Measurements from ENCODE around the gene SDCBP2.

Gene SDCBP2

DNA sequence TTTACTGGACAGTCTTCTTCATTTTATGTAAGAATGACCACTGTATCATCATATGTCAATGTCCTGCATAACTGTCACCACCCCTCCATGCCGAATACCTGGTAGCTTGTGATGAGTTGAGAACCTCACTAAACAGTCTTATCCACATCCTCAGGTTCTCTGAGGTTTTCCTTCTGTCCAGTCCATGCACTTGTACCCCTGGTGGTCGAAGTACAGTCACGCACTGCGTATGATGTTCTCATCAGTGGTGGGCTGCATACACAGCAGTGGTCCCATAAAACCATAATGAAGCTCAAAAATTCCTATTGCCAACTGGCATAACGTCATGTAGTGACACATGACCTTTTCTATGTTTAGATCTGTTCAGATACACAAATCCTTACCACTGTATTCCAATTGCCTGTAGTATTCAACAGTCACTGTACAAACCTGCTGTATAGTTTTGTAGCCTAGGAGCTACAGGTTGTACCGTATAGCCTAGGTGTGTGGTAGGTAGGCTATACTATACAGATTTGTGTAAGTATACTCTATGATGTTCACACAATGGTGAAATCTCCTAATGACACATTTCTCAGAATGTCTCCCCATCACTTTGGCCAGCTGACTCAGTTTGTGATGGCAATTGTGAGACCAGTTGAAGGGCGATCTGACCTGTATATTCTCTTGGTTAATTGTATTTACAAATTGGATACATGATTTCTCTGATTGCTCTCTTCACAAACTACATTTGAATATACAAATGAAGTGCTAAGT is 31.3 kb upstream of the SDCBP2 start:
- DNase-seq (ENCODE audit: low read depth), result no peak

- peak; percentile 71 for DNase-seq (ENCODE audit: low read depth)
Observed at GRCh38 chr20:1357921-1358671, 29.2 kb upstream of the SDCBP2 start.

DNA sequence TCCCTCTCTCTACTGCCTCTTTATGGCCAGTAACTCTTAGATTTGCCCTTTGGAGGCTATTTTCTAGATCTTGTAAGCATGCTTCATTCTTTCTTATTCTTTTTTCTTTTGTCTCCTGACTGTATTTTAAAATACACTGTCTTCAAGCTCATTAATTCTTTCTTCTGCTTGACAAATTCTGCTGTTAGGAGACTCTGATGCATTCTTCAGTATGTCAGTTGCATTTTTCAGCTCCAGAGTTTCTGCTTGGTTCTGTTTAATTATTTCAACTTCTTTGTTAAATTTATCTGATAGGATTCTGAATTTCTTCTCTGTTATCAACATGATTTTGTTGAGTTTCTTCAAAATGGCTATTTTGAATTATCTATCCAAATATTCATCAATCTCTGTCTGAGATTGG is 25.0 kb upstream of the SDCBP2 start:
- DNase-seq (ENCODE audit: low read depth), result no peak

DNA sequence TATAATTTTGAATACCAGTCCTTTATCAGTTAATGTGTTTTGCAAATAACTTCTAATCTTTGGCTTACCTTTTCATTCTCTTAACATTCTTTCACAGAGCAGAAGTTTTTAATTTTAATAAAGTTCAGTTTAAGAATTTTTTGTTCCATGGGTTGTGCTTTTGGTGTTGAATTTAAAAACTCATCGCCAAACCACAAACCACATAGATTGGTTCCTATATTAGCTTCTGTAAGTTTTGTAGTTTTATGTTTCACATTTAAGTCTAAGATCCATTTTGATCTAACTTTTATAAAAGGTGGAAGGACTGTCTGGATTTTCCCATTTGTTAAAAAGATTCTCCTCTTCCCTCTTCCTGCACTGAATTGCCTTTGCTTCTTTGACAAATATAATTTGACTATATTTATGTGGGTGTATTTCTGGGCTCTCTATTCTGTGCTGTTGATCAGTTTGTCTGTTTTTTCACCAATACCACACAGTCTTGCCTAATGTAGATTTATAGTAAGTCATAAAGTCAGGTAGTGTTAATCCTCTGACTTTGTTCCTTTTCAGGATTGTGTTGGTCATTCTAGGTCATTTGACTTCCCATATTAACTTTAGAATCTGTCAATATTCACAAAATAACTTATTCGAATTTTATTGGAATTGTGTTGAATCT is 17.5 kb upstream of the SDCBP2 start:
- DNase-seq (ENCODE audit: low read depth), result no peak

GRCh38 chr20:1345756-1346093 is 16.8 kb upstream of the SDCBP2 start:
- no peak for DNase-seq (ENCODE audit: low read depth)

- DNase-seq (ENCODE audit: low read depth), result peak; percentile 32
Observed at GRCh38 chr20:1345030-1345755, 16.3 kb upstream of the SDCBP2 start.

GRCh38 chr20:1343446-1344124 is 14.6 kb upstream of the SDCBP2 start:
- DNase-seq (ENCODE audit: low read depth), result peak; percentile 62

DNA sequence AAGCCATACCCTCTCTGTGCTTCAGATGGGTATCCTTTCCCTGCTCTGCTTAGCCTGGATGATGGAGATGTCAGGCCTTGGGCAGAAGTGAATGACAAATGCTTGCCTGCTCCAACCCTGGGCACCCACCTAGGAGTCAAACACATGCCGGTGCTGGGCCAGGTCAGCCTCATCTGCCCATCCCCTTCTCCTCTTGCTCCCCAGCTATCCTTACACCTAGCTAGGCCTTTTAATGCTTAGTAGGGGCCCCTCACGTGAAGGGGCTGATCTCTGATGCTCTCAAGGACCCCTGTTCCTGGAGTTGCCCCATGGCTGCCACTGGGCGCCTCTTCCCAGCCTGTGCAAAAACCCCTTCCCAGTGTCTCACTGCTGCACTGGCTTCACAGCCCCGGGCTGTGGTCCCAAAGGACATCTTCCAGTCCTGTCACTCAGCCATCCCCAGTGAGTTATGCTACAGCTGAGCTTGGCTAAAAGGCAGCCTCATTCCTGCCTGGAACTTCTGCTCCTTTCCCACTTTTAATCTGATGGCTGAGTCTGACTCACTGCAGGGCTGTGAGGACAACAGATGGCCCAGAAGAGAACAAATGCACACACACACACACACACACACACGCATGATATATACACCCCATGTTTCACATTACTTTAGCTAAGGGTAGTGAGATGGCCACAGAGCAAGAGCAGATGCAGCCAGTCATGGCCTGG is 12.8 kb upstream of the SDCBP2 start:
- peak; percentile 55 for DNase-seq (ENCODE audit: low read depth)

DNA sequence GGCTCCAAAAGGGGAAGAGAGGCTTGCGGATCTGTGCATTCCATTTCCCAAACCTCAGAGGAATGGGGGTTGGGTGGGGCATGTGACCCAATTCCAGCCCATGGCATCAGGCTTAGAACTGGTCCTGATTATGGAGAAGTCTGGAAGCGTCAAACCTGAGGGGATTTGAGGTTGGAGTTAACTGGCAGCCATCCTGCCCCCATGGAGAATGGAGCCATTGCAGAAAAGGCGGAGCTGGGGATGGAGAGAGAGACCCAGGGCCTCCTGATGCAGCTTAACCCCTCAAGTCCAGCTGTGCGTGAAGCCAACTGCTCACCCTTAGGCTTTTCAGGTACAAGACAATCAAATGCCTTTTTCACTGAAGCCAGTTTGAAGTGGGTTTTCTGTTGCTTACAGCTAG is 9.9 kb upstream of the SDCBP2 start:
- no peak for DNase-seq (ENCODE audit: low read depth)

DNA sequence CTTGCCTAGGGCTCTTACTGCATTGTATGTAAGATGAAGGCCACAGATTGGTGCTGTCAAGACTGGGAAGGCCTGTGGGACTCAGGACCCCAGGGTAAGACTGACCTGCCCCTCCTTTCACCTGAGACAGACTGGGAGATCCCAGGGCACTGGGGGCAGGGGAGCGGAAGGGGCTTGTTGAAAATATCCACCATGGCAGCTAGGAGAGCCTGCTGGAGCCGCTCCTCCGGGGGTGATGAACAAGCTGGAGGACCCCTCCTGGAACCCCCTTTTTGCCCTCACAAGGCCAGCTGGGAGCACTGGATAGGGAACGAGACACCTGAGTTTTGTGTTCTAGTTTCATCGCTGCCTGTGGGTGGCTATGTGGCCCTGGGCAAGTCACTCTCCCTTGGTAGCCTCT is 9.2 kb upstream of the SDCBP2 start:
- DNase-seq (ENCODE audit: low read depth), result no peak

GRCh38 chr20:1337441-1337840 is 8.5 kb upstream of the SDCBP2 start:
- no peak for DNase-seq (ENCODE audit: low read depth)

- no peak for DNase-seq (ENCODE audit: low read depth)
Observed at GRCh38 chr20:1336699-1337367, 7.9 kb upstream of the SDCBP2 start.

DNA sequence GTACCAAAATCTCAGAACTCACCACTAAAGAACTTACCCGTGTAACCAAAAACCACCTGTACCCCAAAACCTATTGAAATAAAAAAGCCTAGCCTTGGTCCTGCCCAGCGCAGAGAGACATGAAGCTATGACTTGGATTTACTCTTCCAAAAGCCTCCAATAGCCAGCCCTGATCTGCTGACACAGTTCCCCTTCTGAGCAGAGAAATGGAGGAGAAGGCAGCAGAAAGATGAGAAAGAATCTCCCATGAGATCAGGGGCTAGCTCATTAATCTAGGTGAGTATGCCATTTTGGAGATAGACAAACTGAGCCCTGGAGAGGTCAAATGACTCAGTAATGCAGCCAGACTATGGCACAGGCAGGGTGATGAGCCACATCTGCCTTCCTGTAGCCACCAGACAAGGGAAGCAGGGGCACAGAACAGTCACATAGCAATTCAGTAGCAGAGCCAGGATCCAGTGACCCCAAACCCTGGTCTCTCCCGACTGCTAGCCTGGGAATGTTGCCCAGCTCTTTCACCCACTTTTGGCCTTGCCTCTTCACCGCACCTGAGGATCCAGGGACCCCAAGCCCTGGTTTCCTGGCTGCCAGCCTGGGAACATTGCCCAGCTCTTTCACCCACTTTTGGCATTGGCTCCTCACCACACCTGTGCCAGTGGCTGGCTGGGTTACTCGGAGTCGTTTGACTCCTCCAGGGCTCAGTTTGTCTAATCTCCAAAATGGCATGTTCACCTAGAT is 7.2 kb upstream of the SDCBP2 start:
- DNase-seq (ENCODE audit: low read depth), result no peak

- no peak for DNase-seq (ENCODE audit: low read depth)
Observed at GRCh38 chr20:1334761-1335160, 5.8 kb upstream of the SDCBP2 start.

GRCh38 chr20:1334370-1334731 is 5.4 kb upstream of the SDCBP2 start:
- no peak for DNase-seq (ENCODE audit: low read depth)

DNA sequence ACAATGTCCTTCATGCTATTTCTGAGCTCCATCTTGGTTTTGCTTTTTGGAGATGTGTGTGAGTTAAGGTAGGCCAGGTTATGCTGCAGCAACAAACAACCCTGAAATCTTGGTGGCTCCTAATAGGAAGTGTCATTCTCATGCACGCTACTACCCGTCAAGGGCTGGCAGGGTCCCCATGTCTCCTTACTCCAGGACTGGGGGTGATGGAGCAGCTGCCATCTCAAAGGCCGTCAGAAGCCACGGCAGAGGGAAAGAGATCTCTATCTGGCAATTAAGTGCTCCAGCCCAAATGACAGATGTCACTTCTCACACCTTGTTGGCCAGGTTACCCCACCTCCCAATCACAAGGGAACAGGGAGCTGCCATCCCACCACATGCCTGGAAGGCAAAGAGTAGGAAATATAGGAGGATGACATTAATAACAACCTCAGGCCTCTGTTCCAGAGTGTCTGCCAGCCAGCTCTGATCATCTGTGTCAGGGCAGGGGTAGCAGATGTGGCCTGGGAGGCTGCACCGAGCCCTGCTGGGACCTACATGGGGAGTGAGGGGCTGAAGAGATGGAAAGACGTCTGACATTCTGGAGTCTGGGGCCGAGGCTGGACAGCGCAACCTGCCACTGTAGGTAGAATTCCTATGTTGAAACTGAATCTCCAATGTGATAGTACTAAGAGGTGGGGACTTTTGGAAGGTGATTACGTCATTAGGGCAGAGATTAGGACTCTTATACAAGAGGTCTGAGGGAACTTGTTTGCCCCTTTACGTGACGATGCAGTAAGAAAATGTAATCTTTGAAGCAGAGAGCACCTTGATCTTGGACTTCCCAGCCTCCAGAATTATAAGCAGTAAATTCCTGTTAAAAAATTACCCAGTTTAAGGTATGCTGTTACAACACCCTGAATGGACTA is 4.8 kb upstream of the SDCBP2 start:
- no peak for DNase-seq (ENCODE audit: low read depth)

GRCh38 chr20:1332749-1333300 is 3.9 kb upstream of the SDCBP2 start:
- DNase-seq (ENCODE audit: low read depth), result peak; percentile 29

DNA sequence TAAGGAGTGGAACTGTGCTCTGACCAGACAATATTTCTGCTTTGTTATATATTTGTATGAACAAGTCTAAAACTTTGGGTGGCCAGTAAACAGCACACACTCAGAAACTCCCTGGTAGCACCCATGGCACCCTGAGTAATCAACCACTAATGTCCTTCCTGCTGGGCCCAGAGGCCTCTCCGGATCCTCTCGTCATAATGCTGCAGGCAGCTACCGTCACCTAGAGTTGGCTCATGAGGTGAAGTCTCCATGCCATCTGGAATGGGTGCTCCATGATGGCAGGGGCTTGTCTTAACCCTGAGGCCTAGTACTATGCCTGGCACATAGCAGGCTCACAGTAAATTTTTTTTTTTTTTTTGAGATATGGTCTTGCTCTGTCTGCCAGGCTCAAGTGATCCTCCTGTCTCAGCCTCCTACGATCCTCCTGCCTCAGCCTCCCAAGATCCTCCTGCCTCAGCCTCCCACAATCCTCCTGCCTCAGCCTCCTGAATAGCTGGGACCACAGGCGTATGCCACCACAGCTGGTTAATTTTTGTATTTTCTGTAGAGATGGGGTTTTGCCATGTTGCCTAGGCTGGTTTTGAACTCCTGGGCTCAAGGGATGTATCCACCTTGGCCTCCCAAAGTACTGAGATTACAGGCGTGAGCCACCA is 3.0 kb upstream of the SDCBP2 start:
- DNase-seq (ENCODE audit: low read depth), result peak; percentile 76
